WTC11 (cell line): ENCODE results near the gene LEAP2.

Source experiments
- ATF6 ChIP-seq: sonication (generic); formaldehyde crosslinking; IDR thresholded peaks from 2 replicates; pipeline ENCODE4 v1.8.1; 2023; ENCODE audit warnings: mild to moderate bottlenecking, missing genetic modification reagents
- RELA ChIP-seq: sonication (generic); formaldehyde crosslinking; IDR thresholded peaks from 2 replicates; pipeline ENCODE4 v1.8.1; 2022; ENCODE audit warnings: missing genetic modification reagents, mild to moderate bottlenecking, borderline replicate concordance
- SMAD4 ChIP-seq: sonication (generic); formaldehyde crosslinking; IDR thresholded peaks from 2 replicates; pipeline ENCODE4 v1.8.0; 2022; ENCODE audit warnings: mild to moderate bottlenecking, missing genetic modification reagents
- TF ChIP-seq, protein P1 (sequence below): fragments of 200-600 bp; IDR thresholded peaks from 2 replicates; pipeline ENCODE4 v1.8.0; 2022; ENCODE audit warnings: antibody characterized with exemption
- TF ChIP-seq, protein P2 (sequence below): sonication (generic); formaldehyde crosslinking; conservative IDR thresholded peaks from 2 replicates; pipeline ENCODE4 v1.8.1; 2023; ENCODE audit warnings: mild to moderate bottlenecking, low read depth, missing genetic modification reagents, moderate library complexity

GRCh38 chr5:132865668-132866341 is 7.7 kb upstream of the LEAP2 start:
- TF ChIP-seq, protein P1, sequence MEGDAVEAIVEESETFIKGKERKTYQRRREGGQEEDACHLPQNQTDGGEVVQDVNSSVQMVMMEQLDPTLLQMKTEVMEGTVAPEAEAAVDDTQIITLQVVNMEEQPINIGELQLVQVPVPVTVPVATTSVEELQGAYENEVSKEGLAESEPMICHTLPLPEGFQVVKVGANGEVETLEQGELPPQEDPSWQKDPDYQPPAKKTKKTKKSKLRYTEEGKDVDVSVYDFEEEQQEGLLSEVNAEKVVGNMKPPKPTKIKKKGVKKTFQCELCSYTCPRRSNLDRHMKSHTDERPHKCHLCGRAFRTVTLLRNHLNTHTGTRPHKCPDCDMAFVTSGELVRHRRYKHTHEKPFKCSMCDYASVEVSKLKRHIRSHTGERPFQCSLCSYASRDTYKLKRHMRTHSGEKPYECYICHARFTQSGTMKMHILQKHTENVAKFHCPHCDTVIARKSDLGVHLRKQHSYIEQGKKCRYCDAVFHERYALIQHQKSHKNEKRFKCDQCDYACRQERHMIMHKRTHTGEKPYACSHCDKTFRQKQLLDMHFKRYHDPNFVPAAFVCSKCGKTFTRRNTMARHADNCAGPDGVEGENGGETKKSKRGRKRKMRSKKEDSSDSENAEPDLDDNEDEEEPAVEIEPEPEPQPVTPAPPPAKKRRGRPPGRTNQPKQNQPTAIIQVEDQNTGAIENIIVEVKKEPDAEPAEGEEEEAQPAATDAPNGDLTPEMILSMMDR = no peak
- no peak for TF ChIP-seq ATF6 (CRISPR knock-in tag)
- no peak for TF ChIP-seq RELA (CRISPR knock-in tag)
- TF ChIP-seq SMAD4 = no peak
- TF ChIP-seq, protein P2, sequence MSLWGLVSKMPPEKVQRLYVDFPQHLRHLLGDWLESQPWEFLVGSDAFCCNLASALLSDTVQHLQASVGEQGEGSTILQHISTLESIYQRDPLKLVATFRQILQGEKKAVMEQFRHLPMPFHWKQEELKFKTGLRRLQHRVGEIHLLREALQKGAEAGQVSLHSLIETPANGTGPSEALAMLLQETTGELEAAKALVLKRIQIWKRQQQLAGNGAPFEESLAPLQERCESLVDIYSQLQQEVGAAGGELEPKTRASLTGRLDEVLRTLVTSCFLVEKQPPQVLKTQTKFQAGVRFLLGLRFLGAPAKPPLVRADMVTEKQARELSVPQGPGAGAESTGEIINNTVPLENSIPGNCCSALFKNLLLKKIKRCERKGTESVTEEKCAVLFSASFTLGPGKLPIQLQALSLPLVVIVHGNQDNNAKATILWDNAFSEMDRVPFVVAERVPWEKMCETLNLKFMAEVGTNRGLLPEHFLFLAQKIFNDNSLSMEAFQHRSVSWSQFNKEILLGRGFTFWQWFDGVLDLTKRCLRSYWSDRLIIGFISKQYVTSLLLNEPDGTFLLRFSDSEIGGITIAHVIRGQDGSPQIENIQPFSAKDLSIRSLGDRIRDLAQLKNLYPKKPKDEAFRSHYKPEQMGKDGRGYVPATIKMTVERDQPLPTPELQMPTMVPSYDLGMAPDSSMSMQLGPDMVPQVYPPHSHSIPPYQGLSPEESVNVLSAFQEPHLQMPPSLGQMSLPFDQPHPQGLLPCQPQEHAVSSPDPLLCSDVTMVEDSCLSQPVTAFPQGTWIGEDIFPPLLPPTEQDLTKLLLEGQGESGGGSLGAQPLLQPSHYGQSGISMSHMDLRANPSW = no peak
